Activated gamma-delta T cell treated with Interleukin-2 at 50 U/mL for 16 hours (primary cell): Measurements from ENCODE around the gene PRR9.
A peak's percentile ranks its signal among the peaks of the same experiment; 100 is the strongest.
"Not testable (repeated sequence)": the region's sequence is repeated elsewhere in the genome, so short reads cannot be mapped to it uniquely, and the experiment has no call there.

Experiments used
- DNase-seq: peaks from one replicate; pipeline ENCODE4 v3.0.0-alpha.2; 2020

PRR9 gene, protein sequence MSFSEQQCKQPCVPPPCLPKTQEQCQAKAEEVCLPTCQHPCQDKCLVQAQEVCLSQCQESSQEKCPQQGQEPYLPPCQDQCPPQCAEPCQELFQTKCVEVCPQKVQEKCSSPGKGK

DNA sequence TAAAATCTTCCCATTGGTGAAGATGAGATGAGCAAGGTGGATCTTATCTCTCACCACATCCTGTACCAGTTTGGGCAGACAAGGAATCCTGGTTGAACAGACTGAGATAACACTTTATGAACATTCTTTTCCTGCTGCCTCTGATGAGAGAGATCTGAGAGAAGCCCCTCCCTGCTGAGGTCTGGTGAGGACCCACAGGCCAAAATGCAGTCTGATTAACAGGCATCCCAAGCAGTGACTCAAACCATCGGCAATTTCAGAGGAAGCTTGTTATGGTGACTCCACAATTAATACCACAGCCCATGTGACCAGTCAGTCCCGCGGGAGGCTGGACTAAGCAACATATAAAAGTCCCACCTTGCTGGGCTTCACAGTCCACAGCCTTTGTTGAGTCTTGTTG lies at the start of gene PRR9:
TSS of gene PRR9 (plus strand) at position 373 of the 400 bp plus-strand sequence. CDS start 561 bp downstream, outside the sequence.
- no peak for DNase-seq

GRCh38 chr1:153168686-153169085 lies 48.7 kb upstream of the PRR9 start:
- DNase-seq = no peak

- DNase-seq = no peak
These were observed 42.8 kb upstream of the PRR9 start for GRCh38 chr1:153174624-153175023.

GRCh38 chr1:153178922-153179321 lies 38.5 kb upstream of the PRR9 start:
- no peak for DNase-seq

- no peak for DNase-seq
These were observed 36.8 kb upstream of the PRR9 start for GRCh38 chr1:153180556-153180955.

GRCh38 chr1:153188301-153188700 lies 29.1 kb upstream of the PRR9 start:
- not testable (repeated sequence) for DNase-seq

GRCh38 chr1:153190373-153190772 lies 27.0 kb upstream of the PRR9 start:
- no peak for DNase-seq

DNA sequence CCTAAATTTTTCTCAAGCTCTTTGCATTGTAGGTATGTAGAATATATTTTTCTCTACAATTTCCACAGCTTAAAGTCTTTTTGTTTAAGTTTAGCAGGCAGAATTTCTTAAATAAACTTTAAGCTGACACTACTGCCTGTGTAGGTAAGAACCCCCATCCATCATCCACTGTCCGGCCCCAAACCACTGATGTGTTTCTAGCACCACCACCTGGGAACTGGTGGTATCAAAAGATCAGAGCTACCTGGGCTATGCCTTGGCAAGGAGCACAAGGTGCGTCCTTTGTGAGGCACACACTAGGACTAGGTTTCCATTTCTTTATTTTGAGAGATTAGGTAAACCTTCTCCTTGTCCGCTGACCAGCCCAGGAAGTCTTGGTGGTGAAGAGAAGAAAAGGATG lies 24.7 kb upstream of the PRR9 start:
- no peak for DNase-seq

GRCh38 chr1:153194331-153195050 lies 22.9 kb upstream of the PRR9 start:
- no peak for DNase-seq

DNA sequence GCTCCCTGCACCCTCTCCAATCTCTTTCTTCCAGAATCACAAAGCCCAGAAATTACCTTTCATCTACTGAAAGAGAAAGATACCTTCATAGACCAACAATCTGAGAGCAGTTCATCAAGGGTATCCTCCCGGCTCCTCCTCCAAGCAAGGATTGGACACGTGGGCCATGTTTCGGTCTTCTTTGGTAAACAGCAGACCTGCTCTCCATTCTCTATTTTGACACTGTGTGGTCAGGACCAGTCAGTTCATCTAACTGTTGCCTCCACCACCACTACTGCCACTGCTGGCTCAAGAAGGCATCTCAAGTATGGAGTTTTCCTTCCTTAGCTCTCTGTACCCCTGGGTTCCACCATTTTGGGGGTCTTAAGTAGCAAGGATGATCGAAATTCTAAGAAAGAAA lies 22.2 kb upstream of the PRR9 start:
- DNase-seq = no peak

- DNase-seq = no peak
These were observed 15.4 kb upstream of the PRR9 start for GRCh38 chr1:153202006-153202405.

GRCh38 chr1:153203130-153203529 lies 14.3 kb upstream of the PRR9 start, which contains the start of gene LELP1:
Gene LELP1 (plus strand): TSS chr1:153203430. CDS start chr1:153204708, 1,278 bp downstream.
- DNase-seq = no peak

DNA sequence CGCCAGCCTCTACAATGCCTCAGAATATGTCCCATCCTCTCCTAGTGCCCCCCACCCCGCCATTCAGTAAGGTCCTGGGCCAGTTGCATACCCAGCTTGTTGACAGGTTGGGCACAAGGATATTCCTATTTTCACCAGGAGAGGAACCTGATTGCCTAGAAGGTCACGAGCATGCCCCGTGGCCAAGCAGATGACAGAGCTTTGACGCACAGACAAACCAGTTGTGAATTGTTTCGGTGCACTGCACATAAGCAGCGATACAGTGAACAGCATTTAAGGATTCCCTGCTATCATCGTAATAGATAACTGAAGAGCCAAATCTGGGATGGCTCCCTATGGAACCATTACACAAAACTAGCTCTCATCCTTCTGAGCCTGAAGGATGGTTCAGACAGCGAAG lies 10.8 kb upstream of the PRR9 start:
- DNase-seq = no peak

DNA sequence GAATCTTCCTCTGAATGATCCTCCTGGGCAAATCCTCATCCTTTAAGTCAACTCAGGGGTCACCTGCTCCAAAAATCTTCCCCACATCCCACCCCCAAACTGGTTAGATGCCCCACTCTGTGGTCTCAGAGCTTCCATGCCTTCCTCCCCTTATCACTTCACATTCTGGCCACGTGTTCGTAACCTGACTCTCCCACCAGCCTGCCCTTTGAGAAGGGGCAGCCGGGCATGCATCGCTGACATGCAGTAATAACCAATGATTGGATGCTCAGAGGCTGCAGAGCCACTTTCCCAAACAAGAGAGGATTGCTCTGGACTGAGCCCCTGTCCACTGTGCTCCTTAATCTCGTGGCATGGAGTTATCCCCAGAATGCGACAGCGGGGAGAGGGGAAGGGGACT lies 7.2 kb upstream of the PRR9 start:
- DNase-seq = no peak

DNA sequence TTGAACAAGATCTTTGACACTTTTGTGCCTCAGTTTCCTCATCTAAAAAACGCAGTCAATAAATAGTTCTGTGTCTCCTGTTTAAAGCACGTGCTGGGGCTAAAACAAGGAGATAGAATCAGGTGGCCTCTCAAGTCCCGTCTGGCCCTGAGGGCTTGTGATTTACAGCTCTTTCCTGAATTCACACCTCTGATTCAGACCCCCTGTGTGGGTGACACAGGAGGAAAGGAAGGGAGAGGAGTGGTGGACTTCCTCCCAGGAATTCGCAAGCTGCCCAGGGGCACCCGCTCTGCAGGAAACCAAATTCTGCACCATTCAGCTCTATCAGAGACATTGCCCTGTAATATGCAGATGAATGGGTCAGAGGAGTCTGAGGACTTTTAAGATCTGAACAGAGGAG lies 5.2 kb upstream of the PRR9 start:
- DNase-seq = no peak

DNA sequence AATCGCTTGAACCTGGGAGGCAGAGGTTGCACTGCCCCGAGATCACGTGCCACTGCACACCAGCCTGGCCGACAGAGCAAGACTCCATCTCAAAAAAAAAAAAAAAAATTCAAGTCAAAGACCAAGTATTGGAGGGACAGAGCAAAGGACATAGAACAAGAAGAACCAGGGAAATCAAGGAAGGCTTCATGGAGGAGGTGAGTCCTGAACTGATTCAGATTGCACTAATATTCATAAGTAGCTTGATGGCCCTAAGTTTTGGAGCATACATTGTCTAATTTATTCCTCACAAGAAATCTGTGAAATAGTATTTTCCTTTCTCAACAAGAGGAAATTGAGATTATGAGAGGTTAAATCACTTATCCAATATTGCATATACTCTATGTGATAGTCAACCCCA lies 3.9 kb upstream of the PRR9 start:
- no peak for DNase-seq

GRCh38 chr1:153217744-153218416 lies 496 bp downstream of the PRR9 start:
- no peak for DNase-seq

- DNase-seq = no peak
These were observed 3.4 kb downstream of the PRR9 start for GRCh38 chr1:153220606-153221303.

DNA sequence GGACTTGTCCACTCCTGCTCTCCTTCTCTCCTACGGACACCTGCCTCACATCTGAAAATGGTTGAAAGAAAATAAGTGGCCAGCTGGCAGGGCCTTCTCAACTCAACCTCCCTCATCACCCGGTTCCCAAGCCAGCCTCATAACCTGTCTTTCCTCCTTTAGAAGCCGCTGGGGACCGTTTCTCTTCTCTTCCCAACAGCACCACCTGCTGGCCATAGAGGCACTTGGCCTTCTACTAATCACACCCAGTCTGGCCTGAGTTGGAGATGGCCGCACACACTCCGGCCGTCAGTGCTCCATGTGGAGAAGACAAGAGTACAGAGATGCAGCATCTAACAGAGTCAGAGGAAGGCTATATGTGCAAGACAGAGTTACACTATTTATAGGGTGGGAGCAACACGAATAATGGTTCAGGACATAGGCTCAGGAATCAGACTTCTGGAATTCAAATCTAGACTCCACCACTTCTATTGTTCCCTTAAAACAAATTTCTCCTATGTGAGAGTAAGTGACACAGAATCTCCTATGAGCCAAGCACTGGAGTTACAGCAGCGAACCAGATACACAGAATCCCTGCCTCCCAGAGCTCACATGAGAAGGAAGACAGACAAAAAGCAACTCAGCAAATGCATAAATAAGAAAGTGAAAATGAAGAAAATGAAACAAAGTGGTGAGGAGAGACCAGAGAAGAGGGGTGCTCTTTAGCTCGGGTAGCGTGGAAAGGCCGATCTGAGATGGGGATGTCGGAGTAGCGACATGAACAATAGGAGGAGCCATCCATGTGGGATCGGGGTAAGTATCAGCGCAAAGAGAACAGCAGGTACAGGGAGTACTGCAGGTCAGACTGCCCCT lies 5.9 kb downstream of the PRR9 start:
- peak; percentile 39 for DNase-seq

DNA sequence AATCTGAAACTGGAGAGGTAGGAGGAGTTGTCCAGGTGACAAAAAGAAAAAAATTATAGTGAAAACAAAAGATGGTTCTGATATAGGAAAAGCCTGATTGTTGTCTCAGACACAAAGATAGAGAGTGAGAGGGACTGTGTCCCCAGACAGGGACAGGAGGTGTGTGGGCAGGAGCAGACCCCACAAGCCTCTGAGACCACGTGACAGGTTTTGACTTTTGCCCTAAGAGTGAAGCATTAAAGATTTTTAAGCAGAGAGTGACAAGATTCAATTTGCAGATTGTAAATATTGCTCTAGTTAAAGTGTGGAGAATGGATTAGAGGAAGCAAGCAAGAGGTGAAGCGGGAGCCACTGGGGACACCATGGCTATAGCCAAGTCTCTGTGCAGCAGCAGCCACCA lies 10.4 kb downstream of the PRR9 start:
- DNase-seq = no peak

DNA sequence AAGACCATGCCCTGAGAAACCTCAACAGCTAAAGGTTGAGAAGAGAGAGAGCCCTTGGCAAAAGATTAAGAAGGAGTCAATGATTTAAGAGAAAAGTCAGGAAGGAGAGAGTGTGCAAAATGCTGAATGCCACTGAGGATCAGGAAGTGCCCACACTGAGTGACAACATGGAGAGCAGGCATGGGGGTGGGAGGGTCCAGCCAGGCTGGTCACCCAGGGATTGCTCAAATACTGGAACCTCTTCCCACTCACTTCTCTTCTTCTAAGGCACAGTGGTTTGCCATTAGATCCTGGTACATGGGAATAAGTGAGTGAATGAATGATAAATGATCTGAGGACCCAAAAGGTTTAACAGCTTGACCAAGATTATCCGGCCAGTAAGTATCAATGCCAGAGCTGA lies 11.1 kb downstream of the PRR9 start:
- no peak for DNase-seq

- DNase-seq = not testable (repeated sequence)
These were observed 11.9 kb downstream of the PRR9 start for GRCh38 chr1:153229076-153229829.
